NCI-H1694 (cell line): Measurements from ENCODE around the gene SEL1L3.

Experiments
- DNase-seq: peaks from one replicate; lab custom pipeline; 2025; lab: John Stamatoyannopoulos, UW

SEL1L3 gene

DNA sequence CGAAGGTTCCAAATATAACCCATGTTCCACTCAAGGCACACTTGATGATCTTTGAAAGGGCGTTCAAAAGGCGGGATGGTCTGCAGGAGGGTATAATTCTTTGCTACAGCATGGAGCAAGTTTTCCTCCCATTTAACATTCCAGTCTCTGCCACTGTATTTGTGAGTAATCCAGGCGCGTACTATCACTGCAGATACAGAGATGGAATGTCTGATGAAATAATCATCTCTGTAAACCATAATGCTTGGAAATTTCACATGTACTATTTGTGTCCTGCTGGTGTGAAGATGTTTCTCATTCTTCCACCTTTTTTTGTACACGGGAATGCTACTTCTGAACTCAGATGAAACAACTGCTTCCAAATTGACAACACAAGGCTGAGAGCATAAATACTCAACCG, 15.5 kb downstream of the SEL1L3 start:
- no peak for DNase-seq

DNA sequence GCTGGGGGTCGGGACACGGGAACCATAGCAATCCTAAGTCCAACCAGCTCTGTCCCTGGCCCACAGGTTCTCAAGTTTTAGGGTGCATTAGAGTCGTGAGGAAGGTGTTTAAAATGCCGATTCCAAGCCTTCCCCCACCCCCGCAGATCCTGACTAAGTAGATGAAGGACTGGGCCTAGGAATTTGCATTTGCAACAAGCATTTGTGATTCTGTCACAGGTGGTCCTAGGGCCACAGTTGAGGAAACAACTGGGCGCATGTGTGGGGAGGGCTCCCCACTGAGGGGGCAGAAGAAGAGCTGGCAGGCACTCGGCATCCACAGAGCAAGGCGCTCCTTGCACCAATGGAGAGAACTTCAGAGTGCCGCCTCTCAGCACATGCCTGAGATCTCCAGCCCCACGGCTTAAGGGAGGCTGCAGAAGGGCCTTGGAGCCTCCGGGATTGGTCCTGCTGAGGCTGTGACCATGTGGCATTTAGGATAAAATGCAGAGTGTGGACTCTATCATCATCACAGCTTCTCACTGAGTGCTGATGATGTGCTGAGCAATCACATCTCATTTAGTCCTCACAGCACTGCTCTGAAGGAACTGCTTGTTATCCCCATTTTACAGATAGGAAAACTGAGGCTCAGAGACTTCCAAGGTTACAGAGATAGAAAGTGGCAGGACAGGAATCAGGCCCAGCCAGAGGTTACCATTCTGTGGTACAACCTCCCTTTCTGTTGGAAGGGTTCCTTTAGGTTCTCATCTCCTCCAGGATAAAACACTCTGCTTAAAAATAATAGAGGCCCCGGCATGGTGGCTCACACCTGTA, 16.7 kb downstream of the SEL1L3 start:
- no peak for DNase-seq

DNA sequence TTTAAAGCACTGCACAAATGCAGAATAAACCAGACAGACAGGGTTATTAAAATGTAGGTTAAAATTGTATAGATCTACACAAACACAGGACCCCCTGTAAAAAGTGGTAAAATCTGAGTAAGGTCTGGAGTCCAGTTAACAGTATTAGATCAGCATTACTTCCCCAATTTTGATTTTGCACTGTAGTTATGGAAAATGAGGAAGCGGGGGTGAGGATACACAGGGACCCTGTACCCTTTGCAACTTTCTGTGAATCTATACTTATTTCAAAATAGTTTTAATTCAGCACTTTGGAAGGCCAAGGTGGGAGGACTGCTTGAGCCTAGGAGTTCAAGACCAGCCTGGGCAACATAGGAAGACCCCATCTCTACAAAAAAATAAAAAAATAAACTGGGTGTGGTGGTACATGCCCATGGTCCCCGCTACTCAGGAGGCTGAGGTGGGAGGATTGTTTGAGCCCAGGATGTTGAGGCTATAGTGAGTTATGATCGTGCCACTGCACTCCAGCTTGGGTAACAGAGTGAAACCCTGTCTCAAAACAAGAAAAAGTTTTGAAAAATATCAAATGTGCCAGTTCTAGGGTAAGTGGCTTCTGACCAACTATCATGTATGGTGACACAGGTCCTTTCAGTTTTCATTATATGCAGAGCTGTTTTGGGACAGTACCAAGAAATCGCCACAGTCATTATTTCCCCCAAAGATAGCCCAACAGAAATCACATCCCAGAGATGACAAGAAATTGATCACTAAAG, 17.7 kb downstream of the SEL1L3 start:
- no peak for DNase-seq

DNA sequence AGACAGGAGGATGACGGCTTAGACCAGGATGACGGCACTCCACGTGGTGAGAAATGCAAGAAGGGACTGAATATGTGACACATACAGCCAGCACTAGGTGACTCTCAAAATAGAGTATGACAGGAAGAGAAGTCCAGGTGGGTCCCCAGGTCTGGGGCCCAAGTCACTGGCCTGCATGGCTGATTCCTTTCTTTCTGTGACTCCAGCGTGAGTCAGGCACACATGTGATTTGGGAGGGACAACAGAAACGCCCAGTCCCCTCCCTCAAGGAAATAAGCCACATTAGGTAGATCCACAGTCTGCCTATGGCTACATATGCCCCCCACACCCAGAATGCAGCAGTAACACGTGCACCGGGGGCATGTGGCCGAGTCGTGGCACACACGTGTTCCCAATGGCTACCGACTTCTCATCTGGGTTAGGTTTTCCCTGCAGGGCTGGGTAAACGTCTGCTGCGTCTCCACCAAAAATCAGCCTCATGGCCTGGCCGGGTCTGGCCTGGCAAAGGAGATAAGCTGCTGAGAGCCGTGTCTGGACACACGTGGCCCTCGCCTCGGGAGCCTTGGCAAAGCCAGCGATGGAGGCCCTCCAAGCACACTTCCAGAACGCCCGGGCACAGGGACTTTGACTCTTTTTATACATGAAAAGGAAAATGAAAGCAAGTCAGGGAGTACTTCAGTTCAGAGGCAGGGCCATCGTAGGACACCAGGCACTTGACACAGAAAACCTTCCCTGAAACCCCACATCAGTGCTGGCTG, 19.3 kb downstream of the SEL1L3 start:
- no peak for DNase-seq

DNA sequence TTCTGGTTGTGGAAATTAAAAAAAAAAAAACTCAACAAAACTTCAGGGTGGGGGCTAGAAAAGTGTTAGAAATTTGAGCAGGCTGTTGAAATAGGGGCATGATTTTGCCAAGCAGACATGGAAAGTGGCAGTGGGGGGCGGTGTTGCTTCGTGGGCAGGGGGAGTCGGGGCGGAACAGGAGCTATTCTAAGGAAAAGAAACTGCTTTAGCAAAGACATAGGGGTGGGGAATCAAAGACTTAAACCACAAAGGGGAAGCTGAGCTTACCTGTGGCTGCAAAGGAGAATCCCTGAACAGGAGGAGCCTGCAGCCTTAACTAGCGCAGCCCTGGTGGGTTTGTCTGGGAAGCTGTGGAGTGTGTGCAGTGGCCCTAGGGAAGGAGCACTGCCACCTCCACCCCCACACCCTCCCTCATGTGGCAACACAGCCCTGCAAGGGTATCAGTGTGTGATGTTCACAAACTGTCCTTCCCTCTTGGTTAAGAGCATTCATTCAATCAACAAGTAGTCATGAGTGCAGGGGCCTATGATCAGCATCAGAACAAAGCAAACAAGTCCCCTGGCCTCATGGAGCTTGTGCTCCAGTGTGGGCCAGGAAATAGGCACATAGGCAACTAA, 20.5 kb downstream of the SEL1L3 start:
- no peak for DNase-seq

DNA sequence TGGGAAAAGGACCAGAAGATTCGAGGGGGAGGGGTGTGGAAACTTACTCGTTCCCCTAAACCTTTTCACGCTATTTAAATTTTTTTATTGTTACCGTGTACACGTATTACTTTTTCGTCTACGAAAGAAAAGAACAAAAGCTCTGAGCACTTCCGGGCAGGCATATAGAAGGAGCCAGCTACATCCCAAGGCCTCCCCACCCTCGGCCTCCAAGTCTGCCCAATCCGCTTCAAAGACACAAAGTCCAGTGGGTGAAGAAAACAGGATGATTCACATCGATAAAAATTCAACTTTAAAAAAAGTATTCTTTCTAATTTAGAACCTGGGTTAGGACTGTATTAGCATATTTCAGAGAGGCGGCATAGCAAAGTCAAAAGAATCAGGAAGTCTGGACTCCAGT, 23.1 kb downstream of the SEL1L3 start:
- DNase-seq, result no peak

DNA sequence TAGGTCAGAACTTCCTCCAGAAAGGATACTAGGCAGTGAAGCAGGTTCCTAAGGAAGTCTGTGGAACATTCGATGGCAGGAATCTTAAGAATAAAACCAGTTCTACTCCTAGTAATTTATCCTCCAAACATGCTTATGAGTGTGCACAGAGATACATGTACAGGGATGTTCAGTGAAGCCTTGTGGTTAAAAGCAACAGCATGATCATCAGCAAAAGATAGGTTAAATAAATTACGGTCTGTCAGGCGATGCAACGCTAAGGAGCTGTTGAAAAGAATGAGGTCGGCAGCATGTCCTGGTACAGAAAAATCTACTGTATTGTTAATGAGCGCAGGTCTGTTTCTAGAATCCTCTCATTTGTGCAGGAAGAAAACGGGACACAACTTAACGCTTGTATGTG, 23.6 kb downstream of the SEL1L3 start:
- no peak for DNase-seq

DNA sequence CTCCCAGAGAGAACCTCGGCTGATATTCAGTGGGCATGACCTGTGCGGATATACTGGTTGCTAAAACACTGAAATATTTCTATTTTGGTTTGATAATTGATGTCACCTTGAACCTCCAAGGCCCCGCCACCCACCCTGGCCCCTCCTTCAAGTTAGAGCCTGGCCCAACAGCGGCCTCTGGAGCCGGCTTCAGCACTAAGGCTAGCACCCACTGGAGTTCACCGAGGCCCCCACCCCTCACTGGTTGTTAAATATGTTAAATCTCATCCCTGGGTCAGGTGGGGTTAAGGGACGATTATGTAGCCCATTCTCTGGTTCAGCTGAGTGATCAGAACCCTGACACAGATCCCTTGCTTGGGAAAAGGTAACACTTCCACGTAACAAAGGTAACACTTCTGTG, 24.3 kb downstream of the SEL1L3 start:
- DNase-seq, result no peak

DNA sequence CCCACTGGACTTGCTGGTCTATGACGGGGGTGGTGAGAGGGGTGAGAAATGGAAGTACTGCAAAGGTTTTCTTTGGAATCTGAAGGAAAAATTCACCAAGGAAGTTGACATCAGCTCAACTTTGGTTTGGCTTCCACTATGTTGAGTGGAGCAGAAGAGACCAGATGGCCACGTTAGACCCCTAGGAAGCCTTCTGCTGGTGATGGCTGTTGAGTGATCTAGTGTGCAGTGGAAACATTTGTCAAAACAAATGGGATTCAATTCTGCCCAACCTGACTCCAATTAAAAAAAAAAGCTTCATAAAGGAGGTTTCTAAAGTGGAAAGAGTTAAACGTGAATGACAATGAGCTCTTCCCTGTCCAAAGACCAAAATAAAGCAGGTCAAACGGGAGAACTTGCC, 25.7 kb downstream of the SEL1L3 start:
- DNase-seq, result peak; percentile 22

DNA sequence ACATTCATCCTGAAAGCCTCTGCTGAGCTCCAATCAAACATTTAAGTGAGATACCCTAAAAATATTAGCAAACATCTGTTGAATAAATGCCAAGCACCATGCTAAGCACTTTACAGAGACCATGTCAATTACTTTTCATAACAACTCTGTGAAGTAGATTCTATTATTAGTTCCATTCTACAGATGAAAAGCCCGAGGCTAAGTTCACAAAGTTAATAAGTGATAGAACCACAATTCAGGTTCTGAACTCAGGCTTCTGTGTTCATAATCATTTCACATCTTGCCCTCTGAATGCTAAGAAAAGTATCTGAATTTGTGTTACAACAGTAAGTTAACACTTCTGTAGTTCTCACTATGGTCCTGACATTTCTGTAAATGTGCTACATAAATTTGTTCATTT, 27.4 kb downstream of the SEL1L3 start:
- DNase-seq, result no peak

DNA sequence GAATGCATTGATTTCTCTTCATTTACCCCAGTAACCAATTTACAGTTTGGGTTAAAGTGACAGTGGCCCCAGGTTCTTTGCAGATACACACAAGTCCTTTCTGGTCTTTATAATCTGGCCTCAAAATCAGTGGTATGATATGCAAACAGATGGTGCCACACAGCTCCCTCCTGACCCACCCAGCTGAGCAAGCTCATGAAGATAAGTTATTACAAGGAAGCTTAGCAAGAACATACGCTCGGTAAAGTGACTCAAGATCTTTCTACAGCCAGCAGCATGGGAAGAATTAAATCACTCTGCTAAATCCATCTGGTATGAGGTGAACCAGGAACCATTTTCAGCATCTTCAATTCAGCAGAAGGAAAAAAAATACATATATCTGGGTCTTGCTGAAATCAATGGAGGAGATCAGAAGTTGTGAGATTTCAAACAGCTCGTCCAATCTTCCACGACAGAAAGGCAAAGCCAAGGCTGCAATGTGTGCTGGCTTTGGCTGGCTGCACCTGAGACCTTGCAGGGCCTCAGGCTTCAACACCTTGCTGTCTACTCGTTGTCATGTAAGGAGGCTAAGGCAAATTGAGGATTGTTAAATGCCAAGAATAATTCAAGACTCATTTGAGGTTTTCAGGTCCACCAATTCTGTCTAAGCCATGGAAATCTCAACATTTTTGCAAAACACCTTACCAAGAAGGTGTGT, 28.2 kb downstream of the SEL1L3 start:
- no peak for DNase-seq

DNA sequence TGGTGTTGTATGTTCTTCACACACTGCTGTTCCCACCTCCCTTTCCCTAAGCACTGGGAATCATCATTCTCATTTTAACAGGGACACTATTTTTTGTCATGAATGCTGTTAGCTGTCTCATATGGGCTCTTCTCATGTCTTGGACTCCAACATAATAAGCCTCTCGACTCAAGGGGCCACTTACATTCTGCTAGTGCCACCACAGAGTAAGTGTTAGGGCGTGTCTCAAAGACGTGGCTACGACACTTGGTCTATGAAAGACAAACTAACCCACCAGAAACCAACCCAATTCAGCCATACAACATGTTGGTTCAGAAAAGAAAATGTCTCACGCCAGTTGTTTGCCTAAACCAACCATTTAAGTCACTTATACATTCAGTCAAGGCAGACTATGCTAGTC, 32.2 kb downstream of the SEL1L3 start:
- DNase-seq, result no peak

DNA sequence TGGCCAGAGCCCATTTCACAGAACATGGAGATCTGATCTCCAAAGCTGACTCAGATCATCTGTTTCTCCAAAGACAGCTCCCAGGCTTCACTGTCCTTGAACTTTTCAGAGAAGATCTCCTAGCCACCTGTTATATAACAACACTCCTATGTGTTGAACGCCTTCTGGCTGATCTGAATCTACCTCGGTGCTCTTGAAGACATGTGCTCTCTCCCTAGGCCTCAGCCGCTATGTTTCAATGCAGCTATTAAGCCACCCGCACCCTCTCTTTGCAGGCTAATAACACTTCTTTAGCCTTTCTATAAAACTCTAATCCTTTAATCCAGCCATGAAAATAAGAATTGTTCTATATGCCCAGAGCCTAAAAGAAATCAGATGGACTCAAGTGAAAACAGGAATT, 34.9 kb downstream of the SEL1L3 start:
- no peak for DNase-seq

DNA sequence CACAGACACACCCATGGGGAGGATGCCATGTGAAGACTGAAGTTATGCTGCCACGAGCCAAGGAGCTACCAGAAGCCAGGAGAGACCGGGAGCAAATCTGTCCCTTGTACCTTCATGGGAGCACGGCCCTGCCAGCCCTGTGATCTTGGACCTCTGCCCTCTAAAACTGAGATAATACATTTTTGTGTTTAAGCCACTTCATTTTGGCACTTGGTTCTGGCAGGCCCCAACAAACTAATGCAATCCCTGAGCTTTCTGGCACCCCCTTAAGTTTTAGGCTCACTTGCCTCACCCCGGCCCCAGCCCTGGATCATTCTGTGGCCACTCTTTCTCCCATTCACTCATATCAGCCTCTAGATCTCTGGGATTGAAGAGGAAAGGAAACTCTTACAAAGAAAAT, 35.4 kb downstream of the SEL1L3 start:
- no peak for DNase-seq

DNA sequence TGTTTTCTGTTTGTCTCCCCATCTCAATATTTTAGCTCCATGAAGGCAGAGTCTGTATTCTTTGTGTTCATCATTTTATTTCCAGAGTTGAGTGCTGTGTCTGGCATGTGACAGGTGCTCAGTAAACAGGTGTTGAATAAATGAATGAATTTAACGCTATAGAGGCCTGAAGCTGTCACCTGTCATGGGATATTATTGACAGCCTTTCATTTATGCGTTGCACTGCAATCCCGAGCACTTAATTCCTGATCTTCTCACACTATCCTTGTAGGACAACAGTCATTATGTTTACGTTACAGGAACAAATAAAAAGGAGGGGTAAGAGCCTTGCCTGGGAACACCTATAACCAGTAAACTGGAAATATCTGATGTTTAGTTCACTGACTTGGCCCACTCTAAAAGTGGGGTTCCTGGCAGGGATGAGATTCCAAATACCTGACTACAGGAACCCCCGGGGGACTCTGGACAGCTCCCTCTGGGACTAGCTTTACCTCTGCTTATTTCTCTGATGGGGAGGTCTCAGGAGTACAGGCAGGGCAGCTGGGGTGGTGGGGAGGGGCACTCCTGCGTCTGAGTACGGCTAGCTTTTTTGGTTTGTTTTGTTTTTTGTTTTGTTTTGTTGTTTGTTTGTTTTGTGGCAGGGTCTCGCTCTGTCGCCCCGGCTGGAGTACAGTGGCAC, 36.6 kb downstream of the SEL1L3 start:
- no peak for DNase-seq

DNA sequence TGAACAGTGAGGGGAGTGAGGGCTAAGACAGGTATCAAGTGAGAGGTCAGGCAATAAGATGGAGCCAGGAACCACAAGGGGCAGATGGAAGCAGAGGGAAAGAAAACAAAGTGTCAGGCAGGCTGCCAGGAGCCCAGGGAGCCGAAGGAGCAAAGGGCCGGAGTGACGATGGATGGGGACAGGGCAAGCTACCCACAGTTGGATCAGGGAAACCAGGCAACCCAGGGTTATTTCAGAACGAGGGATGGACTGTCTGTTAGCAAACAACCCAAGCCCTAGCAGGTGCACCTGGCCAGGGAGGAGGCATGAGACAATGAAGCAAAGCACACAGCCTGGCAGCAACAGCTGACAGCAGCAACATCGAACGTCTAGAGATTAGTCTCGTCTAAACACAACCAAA, 39.2 kb downstream of the SEL1L3 start:
- no peak for DNase-seq

DNA sequence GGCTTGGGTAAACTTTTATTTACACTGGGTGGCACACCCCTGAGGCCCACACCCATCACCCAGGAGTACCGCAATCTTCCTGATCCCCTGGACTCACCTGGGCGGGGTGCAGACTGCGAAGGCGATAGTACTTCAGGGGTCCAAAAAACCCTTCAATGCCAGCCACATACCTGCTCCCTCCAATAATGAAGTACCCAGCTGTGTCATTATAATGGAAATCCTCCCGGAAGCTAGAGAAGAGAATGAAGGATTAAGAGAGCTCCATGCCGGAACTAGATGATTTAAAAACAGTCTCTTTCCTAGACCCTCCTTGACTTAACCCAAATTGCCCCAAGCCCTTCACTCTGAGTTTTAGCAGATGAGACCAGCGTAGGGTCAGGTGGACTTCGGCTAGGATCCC, 40.9 kb downstream of the SEL1L3 start:
- DNase-seq, result no peak

DNA sequence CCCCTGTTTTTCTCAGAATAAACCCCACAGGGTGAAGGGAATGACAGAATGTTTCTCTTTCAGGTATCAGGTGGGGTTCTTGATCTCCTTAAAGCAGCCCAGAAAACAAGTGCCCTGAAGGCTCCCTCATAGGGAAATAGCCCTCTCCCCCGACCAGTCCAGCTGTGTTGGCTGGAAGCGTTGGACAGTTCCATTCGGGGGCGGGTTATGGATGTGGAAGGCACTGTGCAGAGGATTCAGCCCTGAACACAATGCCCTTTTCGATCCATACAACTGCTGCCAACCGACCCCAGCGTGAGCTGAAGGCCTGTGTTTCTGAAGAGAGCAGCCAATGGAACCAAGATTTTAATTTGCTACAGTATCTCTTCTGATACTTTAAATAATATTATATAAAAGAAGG, 41.5 kb downstream of the SEL1L3 start:
- DNase-seq, result no peak

DNA sequence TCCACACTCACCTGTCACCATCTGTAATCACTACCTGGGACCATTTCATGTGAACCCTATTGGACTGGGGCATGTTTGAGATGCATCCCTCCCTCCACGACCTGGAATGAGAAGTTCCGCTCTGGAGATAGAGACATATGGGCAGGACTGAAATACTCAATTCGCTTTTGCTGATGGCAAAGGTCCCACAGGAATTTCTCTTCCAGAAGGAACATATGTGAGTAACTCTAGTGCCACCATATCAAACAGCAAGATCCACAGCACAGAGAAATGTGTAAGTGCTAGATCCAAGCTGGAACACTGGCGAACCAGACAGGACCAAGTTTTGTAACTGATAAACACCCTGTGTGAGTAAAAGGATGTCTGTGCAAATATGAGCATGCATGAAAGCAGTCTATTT, 43.9 kb downstream of the SEL1L3 start:
- DNase-seq, result peak; percentile 40

DNA sequence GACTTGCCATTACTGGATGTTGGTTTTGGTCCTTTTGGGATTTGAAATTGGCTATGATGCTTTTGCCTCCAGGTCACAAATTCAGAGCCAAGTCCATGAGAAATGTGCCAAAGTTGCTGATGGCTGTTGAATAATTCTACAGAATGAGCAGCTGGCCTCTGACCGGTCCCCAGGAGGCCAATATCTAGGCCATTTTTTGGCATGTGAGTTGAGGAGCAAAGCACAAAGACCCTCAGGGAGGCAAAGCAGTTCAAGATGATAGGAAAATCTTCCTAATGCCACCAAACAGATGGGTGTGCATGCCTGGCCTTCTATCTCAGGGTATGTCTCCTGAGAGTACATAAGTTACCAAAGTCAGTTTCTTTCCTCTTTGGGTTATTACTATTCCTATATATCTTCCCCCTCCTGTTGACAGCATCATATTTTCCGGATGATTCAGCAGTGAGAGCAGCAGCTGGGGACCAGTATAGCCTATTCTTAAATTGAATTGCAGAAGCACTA, 44.4 kb downstream of the SEL1L3 start:
- peak; percentile 40 for DNase-seq

DNA sequence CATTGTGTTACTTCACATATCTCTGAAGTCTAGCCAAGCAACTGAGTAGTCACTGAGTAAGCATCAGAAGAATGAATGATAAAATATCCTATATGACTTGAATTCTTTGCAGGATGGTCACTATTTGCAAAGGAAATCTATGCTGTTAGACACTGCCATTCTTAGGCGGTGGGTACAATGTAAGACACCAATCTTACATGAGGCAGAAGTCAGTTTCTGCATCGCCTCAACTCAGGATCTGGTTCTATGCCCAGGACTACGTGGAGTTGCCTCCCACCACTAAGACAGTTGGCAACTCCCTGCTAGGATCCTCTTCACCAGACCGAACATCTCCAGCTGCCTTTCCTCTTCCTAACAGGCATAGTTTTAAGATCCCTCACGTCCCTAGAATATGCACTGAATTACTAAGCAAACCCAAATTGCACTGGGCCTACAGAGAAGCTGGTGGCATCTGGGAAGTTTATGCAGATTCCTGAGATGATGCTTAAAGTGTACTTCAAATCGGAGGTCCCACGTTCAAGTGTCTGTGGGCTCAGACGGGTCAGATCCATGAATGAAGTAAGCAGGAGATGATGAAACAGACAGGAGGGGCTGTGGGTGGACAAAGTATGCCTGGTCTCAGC, 45.6 kb downstream of the SEL1L3 start:
- no peak for DNase-seq
